Tracheal epithelial cell (primary cell): Measurements from ENCODE around the gene POTEF. TPM values are rescaled to one million over a fixed set of nuclear protein-coding genes. Genes with fewer than 3 reads are reported as not detected.

ENCODE experiments used
- total RNA-seq: library from RNA; depleted of rRNA; stranded (reverse); fragments of >200 nt; gene quantifications from 2 replicates; pipeline ENCODE4 v1.2.1, GENCODE V29; 2014

Gene POTEF
- total RNA-seq: not detected in 2 replicates

DNA sequence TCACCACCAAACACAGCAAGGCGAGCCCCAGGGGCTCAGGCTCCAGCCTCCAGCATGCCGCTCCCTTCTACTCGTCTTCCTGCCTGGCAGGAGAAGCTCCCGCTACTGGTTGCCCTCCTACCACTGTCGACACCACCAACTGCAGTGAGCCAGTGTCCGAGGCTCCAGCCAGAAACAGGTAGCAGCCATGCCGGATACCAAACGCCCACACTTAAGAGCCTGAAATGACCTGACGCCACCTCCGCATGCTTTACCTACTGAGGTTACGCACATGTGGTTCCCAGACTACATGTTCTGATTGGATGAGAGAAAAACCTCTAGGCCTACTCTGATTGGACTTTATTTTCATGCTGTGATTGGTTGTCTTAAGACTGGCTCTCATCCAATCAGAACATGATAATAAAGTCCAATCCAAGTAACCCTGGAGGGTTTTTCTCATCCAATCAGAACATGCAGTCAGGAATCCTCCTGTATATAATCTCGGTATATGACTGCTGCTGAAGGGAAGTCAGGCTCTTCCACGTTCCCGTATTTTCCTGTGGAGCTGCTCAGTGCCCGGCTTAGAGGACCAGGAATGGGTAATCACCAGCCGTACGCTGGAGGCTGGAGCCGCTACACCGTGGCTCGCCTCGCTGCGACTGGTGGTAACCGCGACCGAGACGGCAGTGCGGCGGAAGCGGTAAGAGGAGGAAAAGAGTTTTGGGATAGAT lies at the start of gene POTEF:
POTEF (minus strand) TSS at position 103 of the 710 bp plus-strand sequence. CDS start 8,707 bp downstream, outside the sequence.

DNA sequence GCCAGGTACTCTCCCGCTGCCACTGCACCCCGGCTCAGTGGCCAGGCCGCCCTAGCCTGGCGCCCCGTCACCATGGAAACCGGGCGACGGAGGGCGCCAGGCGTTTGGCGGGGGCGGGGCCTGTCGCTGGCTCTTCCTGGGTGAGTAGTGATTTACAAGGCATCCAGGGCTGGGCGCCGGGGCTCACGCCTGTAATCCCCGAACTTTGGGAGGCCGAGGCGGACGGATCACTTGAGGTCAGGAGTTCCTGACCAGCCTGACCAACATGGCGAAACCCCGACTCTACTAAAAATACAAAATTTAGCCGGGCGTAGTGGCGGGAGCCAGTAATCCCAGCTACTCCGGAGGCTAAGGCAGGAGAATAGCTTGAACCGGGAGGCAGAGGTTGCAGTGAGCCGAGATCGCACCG lies 16.0 kb upstream of the POTEF start, which contains the start of gene CCDC74B:
CCDC74B (minus strand) TSS at position 107 of the 409 bp plus-strand sequence. CDS start 116 bp downstream, outside the sequence.

Other genes starting within 250 kb of the POTEF start
- gene RAB6C, start 149.6 kb downstream of the POTEF start, total RNA-seq: not detected in 2 replicates
- 1.4 and 2.3 TPM in 2 replicates for gene CCDC74B, start 15.9 kb upstream of the POTEF start, total RNA-seq
- 13.5 and 14.9 TPM in 2 replicates for gene SMPD4, start 52.4 kb upstream of the POTEF start, total RNA-seq
- 180 and 208 TPM in 2 replicates for gene MZT2B, start 53.0 kb upstream of the POTEF start, total RNA-seq
- gene TUBA3E, start 69.2 kb upstream of the POTEF start, total RNA-seq: not detected in 2 replicates
- 137 and 140 TPM in 2 replicates for gene IMP4, start 213.7 kb upstream of the POTEF start, total RNA-seq
- 15.6 and 17.8 TPM in 2 replicates for gene PTPN18, start 226.8 kb upstream of the POTEF start, total RNA-seq